Ecto neural progenitor cell (in vitro differentiated cells): ENCODE data around the gene LRP1B.
"Not testable (repeated sequence)": the region's sequence is repeated elsewhere in the genome, so short reads cannot be mapped to it uniquely, and the experiment has no call there.

Source experiments
- DNase-seq: peaks from one replicate; pipeline ENCODE4 v3.0.0-alpha.2; 2018; ENCODE audit warnings: low spot score

Gene LRP1B

DNA sequence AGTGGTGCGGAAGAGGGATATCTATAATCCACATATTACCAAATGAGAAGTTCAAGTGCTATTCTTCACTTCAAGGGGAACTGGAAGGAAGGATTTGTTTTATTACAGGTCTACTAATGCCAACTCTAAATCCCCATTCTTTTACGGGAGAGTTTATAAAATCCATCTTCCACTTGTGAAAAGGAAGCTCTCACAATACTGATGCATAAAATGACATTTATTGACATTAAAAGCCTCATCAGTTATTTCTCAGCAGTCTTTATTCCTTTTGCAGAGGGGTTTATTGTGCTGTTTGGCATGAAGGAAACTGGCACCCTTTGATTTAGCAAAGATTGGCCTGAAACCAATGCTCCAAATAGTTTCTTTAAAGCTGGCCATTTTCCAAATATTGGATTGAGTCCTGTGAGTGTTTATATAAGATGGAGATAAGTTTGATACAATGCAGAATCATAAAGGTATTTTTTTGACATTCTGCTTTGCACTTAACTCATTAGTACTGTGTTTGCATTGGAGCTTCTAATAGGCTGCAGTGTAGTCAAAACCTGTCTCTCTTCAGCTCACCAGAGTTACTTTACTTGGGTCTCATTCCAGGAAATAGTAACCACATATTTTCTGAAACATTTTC lies 26.6 kb downstream of the LRP1B start:
- DNase-seq: no peak

- no peak for DNase-seq
Measured at GRCh38 chr2:142100970-142101369, 29.8 kb downstream of the LRP1B start.

DNA sequence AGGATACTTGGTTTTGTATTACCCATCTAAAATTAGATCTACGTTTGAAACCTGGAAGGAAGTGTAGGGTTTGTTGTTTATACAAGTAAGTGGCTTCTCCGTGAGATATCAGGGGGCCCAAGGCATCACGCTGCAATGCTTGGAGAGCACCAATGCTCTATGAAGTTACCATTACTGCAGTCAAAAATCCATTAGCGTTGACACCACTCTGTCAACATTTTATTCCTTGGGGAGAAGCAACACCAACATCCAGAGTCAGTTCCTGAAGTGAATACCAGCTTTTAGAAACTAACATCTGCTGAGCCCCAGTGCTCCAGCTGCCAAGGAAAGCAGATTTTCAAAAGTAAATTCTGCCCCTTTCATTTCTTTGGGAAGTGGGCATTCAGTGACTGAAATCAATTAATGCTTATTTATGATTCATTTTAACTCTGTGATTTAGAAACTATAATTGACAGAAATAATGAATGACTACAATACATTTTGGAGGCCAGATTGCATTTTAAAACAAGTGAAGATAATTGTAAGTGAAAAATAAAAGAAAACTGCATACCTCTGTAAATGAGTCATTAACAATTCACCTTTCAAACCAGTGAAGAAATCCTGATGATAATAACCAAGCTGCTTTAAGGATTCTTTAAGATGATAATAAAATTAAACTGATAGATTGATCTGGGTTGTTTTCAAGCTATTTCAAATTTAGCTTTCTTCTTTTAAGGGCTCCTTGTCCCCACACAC lies 30.5 kb downstream of the LRP1B start:
- no peak for DNase-seq

DNA sequence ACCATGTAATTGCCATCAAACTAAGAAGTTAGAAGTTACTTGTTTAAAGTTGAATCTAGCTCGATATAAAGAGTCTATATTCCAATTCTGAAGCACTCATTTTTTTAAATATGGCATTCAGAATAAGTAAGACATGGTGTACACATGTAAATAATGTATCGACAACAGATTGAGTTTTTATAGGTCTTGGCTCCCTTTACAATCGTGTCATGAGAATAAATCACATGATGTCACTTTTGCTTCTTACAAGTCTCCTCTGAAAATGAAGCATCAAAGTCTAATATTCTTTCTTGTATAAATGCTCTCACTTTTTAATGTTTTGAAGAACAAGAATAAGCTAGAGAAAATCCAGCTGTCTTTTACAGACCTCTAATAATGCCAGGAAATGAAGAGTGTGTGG lies 33.1 kb downstream of the LRP1B start:
- DNase-seq: no peak

DNA sequence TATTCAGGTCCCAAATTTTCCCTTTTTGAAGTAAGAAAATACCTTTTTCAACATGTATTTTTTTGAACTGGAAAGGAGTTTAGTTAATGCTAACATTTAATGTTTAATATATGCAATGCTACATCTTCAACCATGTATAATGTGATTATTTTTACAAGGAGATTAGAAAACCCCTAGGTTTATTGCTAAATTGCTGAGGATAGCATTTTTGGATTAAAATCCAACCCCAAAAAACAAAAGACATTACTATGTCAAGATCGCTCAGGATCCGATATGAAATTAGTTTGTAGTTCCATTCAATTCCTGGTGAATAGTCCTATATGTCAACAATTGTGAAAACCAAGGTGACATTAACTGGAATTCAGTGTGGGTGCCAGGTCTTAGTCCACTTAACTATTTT lies 35.2 kb downstream of the LRP1B start:
- DNase-seq: no peak

GRCh38 chr2:142094233-142094632 lies 36.6 kb downstream of the LRP1B start:
- no peak for DNase-seq

DNA sequence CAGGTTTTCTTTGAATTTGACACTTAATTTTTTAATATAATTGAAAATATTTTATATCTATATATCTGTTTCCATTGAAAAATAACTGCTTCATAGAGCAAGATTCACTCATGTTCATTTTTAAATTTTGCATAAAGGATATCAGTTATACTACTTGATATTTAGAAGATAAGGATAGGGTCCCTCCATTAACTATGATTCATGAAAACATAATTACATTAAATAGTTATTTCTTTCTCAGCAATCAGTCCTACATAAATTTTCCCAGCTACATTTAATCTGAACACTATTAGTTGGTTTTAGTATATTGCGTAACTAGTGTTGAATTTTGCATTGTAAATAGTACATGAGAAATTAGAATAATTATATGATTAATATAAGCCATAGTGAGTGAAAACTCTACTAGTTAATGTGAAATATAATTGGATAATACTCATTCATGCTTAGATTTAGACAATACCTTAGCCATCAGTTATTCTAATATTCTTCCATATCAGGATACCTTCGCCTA lies 42.7 kb downstream of the LRP1B start:
- DNase-seq: no peak

DNA sequence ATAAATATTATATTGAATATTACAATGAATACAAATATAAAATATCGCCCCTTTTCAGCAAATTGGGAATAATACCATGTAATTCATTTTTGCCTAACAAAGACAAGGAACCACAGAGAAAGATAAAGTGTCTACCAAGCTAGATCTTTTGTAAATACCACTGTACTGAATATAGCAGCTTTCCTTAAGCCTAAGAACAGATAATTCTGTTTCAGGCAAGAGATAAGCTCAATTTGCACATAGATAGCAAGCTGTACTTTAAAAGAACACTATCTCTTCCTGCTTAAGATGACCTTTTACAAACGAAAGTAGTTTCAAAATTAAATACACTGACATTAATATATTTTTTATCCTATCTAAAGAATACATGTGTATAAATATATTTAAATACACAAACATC lies 43.2 kb downstream of the LRP1B start:
- not testable (repeated sequence) for DNase-seq

- no peak for DNase-seq
Measured at GRCh38 chr2:142082368-142082767, 48.4 kb downstream of the LRP1B start.

- DNase-seq: no peak
Measured at GRCh38 chr2:142076317-142076716, 54.5 kb downstream of the LRP1B start.

DNA sequence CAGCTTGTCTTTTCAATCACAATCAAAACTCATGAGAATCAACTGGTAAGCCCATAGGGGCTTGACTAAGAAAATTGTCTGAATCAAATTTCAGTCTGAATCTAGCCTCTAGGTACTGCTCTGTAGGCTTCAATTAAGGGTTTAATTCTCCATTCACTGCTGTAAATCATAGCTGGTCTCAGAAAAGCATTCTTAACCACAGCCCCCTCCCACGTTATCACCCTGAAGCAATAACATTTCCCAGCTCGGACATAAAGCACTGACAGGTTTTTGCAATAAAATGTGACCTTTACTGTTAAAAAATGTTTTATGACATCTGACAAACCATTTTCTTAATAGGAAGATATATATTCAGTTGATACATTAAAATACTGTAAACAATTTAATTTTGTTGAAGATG lies 55.0 kb downstream of the LRP1B start:
- DNase-seq: no peak

GRCh38 chr2:142069251-142069888 lies 61.4 kb downstream of the LRP1B start:
- no peak for DNase-seq

GRCh38 chr2:142065700-142066099 lies 65.1 kb downstream of the LRP1B start:
- DNase-seq: no peak

DNA sequence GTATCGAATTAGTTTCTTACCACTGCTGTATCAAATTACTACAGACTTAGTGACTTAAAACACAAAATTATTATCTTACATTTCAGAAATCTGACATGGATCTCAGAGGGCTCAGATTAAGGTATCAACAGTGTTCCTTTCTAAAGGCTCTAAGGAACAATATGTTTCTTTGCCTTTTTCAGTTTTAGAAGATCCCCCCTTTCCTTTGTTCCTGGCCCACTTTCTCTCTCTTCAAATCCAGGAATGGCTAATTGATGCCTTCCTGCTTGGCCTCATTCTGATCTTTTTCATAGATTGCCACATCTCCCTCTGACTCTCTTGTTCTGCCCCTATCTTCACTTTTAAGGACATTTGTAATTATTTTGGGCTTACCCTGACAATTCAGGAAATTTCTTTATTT lies 65.7 kb downstream of the LRP1B start:
- DNase-seq: no peak

GRCh38 chr2:142061733-142062132 lies 69.1 kb downstream of the LRP1B start:
- DNase-seq: no peak

- no peak for DNase-seq
Measured at GRCh38 chr2:142058149-142058548, 72.7 kb downstream of the LRP1B start.

GRCh38 chr2:142056784-142057183 lies 74.0 kb downstream of the LRP1B start:
- DNase-seq: no peak

GRCh38 chr2:142052220-142052863 lies 78.5 kb downstream of the LRP1B start:
- no peak for DNase-seq

DNA sequence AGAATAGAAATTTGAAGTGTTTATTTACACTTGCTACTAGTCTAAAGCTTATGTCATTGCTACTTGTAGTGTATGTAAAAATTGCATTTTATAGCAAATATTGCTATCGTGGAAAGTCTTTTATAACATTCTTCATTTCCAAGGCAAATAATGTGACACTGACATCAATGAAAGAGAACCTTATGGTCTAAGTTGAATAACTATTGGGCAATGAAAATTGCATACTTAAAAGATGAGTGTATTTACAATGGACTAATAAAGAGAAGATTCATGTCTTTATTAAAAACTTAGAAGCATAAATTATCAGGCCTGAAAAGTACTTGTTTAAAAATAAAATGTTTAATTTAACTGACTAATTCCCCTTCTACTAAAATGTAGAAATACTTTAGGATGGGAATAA lies 82.2 kb downstream of the LRP1B start:
- no peak for DNase-seq

- DNase-seq: no peak
Measured at GRCh38 chr2:142045641-142046040, 85.2 kb downstream of the LRP1B start.

GRCh38 chr2:142044197-142044596 lies 86.6 kb downstream of the LRP1B start:
- DNase-seq: no peak

DNA sequence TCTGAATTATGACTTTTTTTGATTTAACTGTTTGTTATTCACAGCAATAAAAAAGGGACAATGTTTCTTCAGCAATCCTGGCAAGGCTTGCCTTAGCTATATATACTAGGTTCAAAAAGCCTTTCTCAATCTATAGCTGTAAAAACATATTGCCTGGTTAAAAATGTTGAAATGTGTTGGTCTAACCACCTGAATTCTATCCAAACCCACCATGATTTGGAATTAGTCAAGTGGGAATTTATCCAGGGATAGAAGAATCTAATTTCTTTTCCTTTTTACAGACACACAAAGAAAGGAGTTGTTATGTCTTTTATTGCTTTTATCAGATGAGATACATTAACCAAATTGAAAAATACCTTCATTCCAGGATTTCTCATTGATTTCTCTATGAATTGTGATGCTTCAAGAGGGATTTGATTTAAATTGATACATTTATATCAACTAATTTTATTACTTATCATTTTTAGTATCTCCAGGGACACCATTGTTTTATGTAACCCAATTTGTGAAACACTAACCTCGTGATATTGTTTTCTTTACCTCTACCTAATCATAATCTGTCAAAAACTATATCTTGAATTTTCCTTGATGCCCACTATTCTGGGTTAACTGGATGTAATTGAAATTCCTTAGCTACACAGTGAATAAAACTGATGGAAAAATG lies 88.1 kb downstream of the LRP1B start:
- DNase-seq: no peak
